WTC11 (cell line): ENCODE results near the gene FOXN3. TPM values are rescaled to one million over a fixed set of nuclear protein-coding genes. Genes with fewer than 3 reads are reported as not detected.

Experiments used
- ATAC-seq: fragments of 200-7000 bp; cut with Tn5 transposase; 2 replicates; pipeline ENCODE4 v1.10.0; 2021; ENCODE audit warnings: mild to moderate bottlenecking, moderate library complexity
- CTCF ChIA-PET: fragments of 300-600 bp; sonication (Branson Sonifier 250); formaldehyde crosslinking; loops from one replicate; lab custom pipeline; 2021; ENCODE audit warnings: antibody characterized with exemption; lab: Charles Lee
- POLR2A ChIA-PET: fragments of 350-600 bp; sonication (Branson Sonifier 250); formaldehyde crosslinking; loops from one replicate; lab custom pipeline; 2021; ENCODE audit warnings: antibody characterized with exemption; lab: Charles Lee
- DNase-seq: peaks from one replicate; pipeline ENCODE4 v3.0.0; 2021; ENCODE audit warnings: low spot score
- H3K27ac Mint-ChIP-seq: 2 replicates; pipeline ENCODE4 v1.8.0; 2021; ENCODE audit warnings: mixed read lengths
- H3K27me3 Mint-ChIP-seq: 2 replicates; pipeline ENCODE4 v1.8.0; 2021; ENCODE audit warnings: low read depth, mild to moderate bottlenecking, moderate library complexity, mixed read lengths
- H3K36me3 Mint-ChIP-seq: 2 replicates; pipeline ENCODE4 v1.8.0; 2021; ENCODE audit warnings: mixed read lengths
- H3K4me1 Mint-ChIP-seq: 2 replicates; pipeline ENCODE4 v1.8.0; 2022; ENCODE audit warnings: mixed read lengths
- H3K4me3 Mint-ChIP-seq: 2 replicates; pipeline ENCODE4 v1.8.0; 2021; ENCODE audit warnings: mild to moderate bottlenecking, moderate library complexity, mixed read lengths
- H3K9me3 Mint-ChIP-seq: 2 replicates; pipeline ENCODE4 v1.8.0; 2021; ENCODE audit warnings: mixed read lengths
- E2F4 ChIP-seq: sonication (generic); formaldehyde crosslinking; IDR thresholded peaks from 2 replicates; pipeline ENCODE4 v1.8.1; 2022; ENCODE audit warnings: low read depth, mild to moderate bottlenecking, moderate library complexity, missing genetic modification reagents, borderline replicate concordance
- FOXJ3 ChIP-seq: sonication (generic); formaldehyde crosslinking; IDR thresholded peaks from 2 replicates; pipeline ENCODE4 v1.9.0; 2021; ENCODE audit warnings: missing genetic modification reagents, mild to moderate bottlenecking, borderline replicate concordance
- FOXK1 ChIP-seq: sonication (generic); formaldehyde crosslinking; IDR thresholded peaks from 2 replicates; pipeline ENCODE4 v1.8.0; 2022; ENCODE audit warnings: mild to moderate bottlenecking, moderate library complexity, missing genetic modification reagents
- HMGXB4 ChIP-seq: sonication (generic); formaldehyde crosslinking; IDR thresholded peaks from 2 replicates; pipeline ENCODE4 v1.8.1; 2023; ENCODE audit warnings: mild to moderate bottlenecking, moderate library complexity, missing genetic modification reagents
- IRF2 ChIP-seq: sonication (generic); formaldehyde crosslinking; IDR thresholded peaks from 2 replicates; pipeline ENCODE4 v1.8.0; 2022; ENCODE audit warnings: low read depth, missing genetic modification reagents, borderline replicate concordance
- KAT7 ChIP-seq: sonication (generic); formaldehyde crosslinking; IDR thresholded peaks from 2 replicates; pipeline ENCODE4 v1.8.1; 2023; ENCODE audit warnings: missing genetic modification reagents, mild to moderate bottlenecking, borderline replicate concordance
- MYBL2 ChIP-seq: sonication (generic); formaldehyde crosslinking; IDR thresholded peaks from 2 replicates; pipeline ENCODE4 v1.8.1; 2023; ENCODE audit warnings: mild to moderate bottlenecking, moderate library complexity, missing genetic modification reagents
- NR1H2 ChIP-seq: sonication (generic); formaldehyde crosslinking; IDR thresholded peaks from 2 replicates; pipeline ENCODE4 v1.9.0; 2021; ENCODE audit warnings: mild to moderate bottlenecking, moderate library complexity, missing genetic modification reagents
- NR2C2 ChIP-seq: sonication (generic); formaldehyde crosslinking; IDR thresholded peaks from 2 replicates; pipeline ENCODE4 v1.8.0; 2022; ENCODE audit warnings: mild to moderate bottlenecking, missing genetic modification reagents
- TEAD1 ChIP-seq: sonication (generic); formaldehyde crosslinking; IDR thresholded peaks from 2 replicates; pipeline ENCODE4 v1.8.0; 2022; ENCODE audit warnings: mild to moderate bottlenecking, missing genetic modification reagents
- ZNF219 ChIP-seq: sonication (generic); formaldehyde crosslinking; IDR thresholded peaks from 2 replicates; pipeline ENCODE4 v1.8.0; 2023; ENCODE audit warnings: missing genetic modification reagents, mild to moderate bottlenecking, borderline replicate concordance
- ZNF317 ChIP-seq: sonication (generic); formaldehyde crosslinking; IDR thresholded peaks from 2 replicates; pipeline ENCODE4 v1.8.1; 2023; ENCODE audit warnings: low read depth, mild to moderate bottlenecking, moderate library complexity, missing genetic modification reagents, borderline replicate concordance
- ZNF396 ChIP-seq: fragments of 250-450 bp; sonication (Bioruptor Pico); IDR thresholded peaks from 2 replicates; pipeline ENCODE4 v1.8.0; 2021; ENCODE audit warnings: mild to moderate bottlenecking, moderate library complexity, borderline replicate concordance
- ZNF532 ChIP-seq: fragments of 250-450 bp; sonication (Bioruptor Pico); IDR thresholded peaks from 2 replicates; pipeline ENCODE4 v1.9.0; 2021; ENCODE audit warnings: mild to moderate bottlenecking, borderline replicate concordance
- total RNA-seq: library from RNA; stranded (reverse); gene quantifications from 3 replicates; pipeline ENCODE4 v1.2.3, GENCODE V29; 2021
- TF ChIP-seq, protein P1 (sequence below): sonication (generic); formaldehyde crosslinking; IDR thresholded peaks from 2 replicates; pipeline ENCODE4 v1.8.1; 2023; ENCODE audit warnings: mild to moderate bottlenecking, missing genetic modification reagents
- TF ChIP-seq, protein P2 (sequence below): sonication (generic); formaldehyde crosslinking; IDR thresholded peaks from 2 replicates; pipeline ENCODE4 v1.8.1; 2023; ENCODE audit warnings: mild to moderate bottlenecking, missing genetic modification reagents, moderate library complexity
- TF ChIP-seq, protein P3 (sequence below): fragments of 250-450 bp; sonication (Bioruptor Pico); IDR thresholded peaks from 2 replicates; pipeline ENCODE4 v2.1.2; 2022; ENCODE audit warnings: mild to moderate bottlenecking, moderate library complexity
- TF ChIP-seq, protein P4 (sequence below): sonication (generic); formaldehyde crosslinking; IDR thresholded peaks from 2 replicates; pipeline ENCODE4 v1.8.0; 2022; ENCODE audit warnings: mild to moderate bottlenecking, missing genetic modification reagents

FOXN3 gene
- total RNA-seq, 1 experiment from 2014 or later: 170 TPM

GRCh38 chr14:89180546-89180945 is 236.5 kb downstream of the FOXN3 start:
- ATAC-seq: no peak
- DNase-seq: no peak
- H3K36me3 Mint-ChIP-seq: peaks cover 31% of the 10 kb centered on the region

More at GRCh38 chr14:89180546-89180945, 236.5 kb downstream of the FOXN3 start:
- peak overlapping the region; percentile 3 for H3K27ac Mint-ChIP-seq
- POLR2A ChIA-PET: no interaction called here
- H3K9me3 Mint-ChIP-seq: no peaks in the 10 kb centered on the region
- TF ChIP-seq ZNF219 (CRISPR knock-in tag) (no peak), NR2C2 (no peak), KAT7 (CRISPR knock-in tag) (no peak), E2F4 (CRISPR knock-in tag) (no peak), MYBL2 (CRISPR knock-in tag) (no peak), FOXK1 (CRISPR knock-in tag) (no peak), HMGXB4 (CRISPR knock-in tag) (no peak), FOXJ3 (CRISPR knock-in tag) (no peak), IRF2 (no peak), TEAD1 (CRISPR knock-in tag) (no peak), NR1H2 (CRISPR knock-in tag) (no peak), ZNF396 (CRISPR knock-in tag) (no peak), ZNF532 (CRISPR knock-in tag) (no peak), ZNF317 (no peak)
- TF ChIP-seq, protein P1, sequence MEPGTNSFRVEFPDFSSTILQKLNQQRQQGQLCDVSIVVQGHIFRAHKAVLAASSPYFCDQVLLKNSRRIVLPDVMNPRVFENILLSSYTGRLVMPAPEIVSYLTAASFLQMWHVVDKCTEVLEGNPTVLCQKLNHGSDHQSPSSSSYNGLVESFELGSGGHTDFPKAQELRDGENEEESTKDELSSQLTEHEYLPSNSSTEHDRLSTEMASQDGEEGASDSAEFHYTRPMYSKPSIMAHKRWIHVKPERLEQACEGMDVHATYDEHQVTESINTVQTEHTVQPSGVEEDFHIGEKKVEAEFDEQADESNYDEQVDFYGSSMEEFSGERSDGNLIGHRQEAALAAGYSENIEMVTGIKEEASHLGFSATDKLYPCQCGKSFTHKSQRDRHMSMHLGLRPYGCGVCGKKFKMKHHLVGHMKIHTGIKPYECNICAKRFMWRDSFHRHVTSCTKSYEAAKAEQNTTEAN (CRISPR knock-in tag): no peak
- TF ChIP-seq, protein P2, sequence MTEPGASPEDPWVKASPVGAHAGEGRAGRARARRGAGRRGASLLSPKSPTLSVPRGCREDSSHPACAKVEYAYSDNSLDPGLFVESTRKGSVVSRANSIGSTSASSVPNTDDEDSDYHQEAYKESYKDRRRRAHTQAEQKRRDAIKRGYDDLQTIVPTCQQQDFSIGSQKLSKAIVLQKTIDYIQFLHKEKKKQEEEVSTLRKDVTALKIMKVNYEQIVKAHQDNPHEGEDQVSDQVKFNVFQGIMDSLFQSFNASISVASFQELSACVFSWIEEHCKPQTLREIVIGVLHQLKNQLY (CRISPR knock-in tag): no peak
- TF ChIP-seq, protein P3, sequence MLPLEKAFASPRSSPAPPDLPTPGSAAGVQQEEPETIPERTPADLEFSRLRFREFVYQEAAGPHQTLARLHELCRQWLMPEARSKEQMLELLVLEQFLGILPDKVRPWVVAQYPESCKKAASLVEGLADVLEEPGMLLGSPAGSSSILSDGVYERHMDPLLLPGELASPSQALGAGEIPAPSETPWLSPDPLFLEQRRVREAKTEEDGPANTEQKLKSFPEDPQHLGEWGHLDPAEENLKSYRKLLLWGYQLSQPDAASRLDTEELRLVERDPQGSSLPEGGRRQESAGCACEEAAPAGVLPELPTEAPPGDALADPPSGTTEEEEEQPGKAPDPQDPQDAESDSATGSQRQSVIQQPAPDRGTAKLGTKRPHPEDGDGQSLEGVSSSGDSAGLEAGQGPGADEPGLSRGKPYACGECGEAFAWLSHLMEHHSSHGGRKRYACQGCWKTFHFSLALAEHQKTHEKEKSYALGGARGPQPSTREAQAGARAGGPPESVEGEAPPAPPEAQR (CRISPR knock-in tag): no peak
- TF ChIP-seq, protein P4, sequence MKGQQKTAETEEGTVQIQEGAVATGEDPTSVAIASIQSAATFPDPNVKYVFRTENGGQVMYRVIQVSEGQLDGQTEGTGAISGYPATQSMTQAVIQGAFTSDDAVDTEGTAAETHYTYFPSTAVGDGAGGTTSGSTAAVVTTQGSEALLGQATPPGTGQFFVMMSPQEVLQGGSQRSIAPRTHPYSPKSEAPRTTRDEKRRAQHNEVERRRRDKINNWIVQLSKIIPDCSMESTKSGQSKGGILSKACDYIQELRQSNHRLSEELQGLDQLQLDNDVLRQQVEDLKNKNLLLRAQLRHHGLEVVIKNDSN: no peak
- TF ChIP-seq, all 79 proteins: peak for 0
- no peak overlapping the region for H3K4me3 Mint-ChIP-seq
- H3K27me3 Mint-ChIP-seq: no peaks in the 10 kb centered on the region
- peaks cover 18% of the 10 kb centered on the region for H3K4me1 Mint-ChIP-seq
- CTCF ChIA-PET: no interaction called here
